Activated CD8-positive, alpha-beta T cell treated with anti-CD3 and anti-CD28 coated beads, Interleukin-2, amount 10 ng/mL, durations not matched to agents 7 days and 5 days (primary cell): ENCODE measurements around the gene CHRND. TPM values are rescaled to one million over a fixed set of nuclear protein-coding genes. Genes with fewer than 3 reads are reported as not detected.

ENCODE experiments used
- ATAC-seq: fragments of 150-1000 bp; cut with Tn5 transposase; one replicate; pipeline ENCODE4 v1.10.0; 2021; ENCODE audit warnings: moderate library complexity
- CTCF ChIA-PET: fragments of 350-600 bp; sonication (Branson Sonifier 250); formaldehyde crosslinking; loops from one replicate; lab custom pipeline; 2021; ENCODE audit warnings: antibody characterized with exemption; lab: Charles Lee
- POLR2A ChIA-PET: fragments of 350-600 bp; sonication (Branson Sonifier 250); formaldehyde crosslinking; loops from one replicate; lab custom pipeline; 2021; ENCODE audit warnings: antibody characterized with exemption; lab: Charles Lee
- DNase-seq: peaks from one replicate; pipeline ENCODE4 v3.0.0-alpha.2; 2020
- H3K27ac Mint-ChIP-seq: one replicate; pipeline ENCODE4 v1.8.0; 2021; ENCODE audit warnings: mild to moderate bottlenecking, mixed read lengths
- H3K27me3 Mint-ChIP-seq: one replicate; pipeline ENCODE4 v1.8.0; 2021; ENCODE audit warnings: low read depth, mixed read lengths
- H3K36me3 Mint-ChIP-seq: one replicate; pipeline ENCODE4 v1.8.0; 2021; ENCODE audit warnings: low read depth, mixed read lengths
- H3K4me1 Mint-ChIP-seq: one replicate; pipeline ENCODE4 v1.8.0; 2021; ENCODE audit warnings: low read depth, mixed read lengths
- H3K4me3 Mint-ChIP-seq: one replicate; pipeline ENCODE4 v1.8.0; 2021; ENCODE audit warnings: mild to moderate bottlenecking, mixed read lengths
- H3K9me3 Mint-ChIP-seq: one replicate; pipeline ENCODE4 v1.8.0; 2022; ENCODE audit warnings: mixed read lengths; ENCODE audit not compliant: insufficient read depth
- total RNA-seq, 2 experiments: library from RNA; stranded (reverse); gene quantifications; one replicate each; pipeline ENCODE4 v1.2.3, GENCODE V29; 2021

The CHRND gene
- total RNA-seq, 2 experiments from 2014 or later: not detected

DNA sequence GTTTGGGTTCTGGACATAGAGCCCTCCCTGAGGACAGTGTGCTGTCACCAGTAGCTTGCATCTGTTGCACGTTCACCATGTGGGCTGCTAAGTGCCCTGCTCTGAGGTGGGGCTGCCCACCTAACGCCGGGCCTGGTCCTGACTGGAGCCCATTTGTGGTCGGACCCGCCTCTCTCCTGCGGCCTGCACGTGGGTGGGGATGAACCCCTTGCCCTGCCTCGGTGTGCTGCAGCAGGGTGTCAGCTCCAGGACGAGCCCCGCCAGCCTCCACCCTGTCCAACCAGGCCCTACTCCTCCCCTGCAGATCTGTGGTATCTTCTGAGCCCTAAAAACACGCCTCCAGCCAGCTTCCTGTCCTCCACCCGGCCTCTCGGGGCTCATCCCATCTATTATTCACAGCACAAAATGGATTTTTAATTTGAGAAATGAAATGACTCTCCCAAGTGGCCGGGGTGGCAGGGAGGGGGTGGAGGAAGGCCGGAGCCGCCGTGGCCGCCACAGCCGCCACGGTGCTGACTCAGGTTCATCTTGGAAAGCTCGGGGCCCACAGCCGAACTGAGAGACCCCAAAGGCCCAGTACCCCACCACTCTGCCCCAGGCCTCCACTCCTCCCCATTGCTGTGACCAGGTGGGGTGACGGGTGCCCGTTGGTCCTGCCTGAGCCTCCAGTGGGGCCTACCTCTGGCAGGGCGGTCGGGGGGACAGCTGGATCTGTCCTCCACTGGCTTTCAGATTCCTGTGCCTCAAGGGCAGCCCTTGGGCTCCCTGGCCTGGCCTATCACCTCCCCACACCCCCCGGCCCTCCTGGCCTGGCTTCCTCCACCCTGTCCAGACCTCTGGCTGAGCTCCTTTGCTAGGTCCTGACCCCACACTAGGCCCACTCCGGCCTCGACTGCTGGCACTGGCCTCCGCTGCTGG is 35.5 kb upstream of the CHRND start:
- H3K9me3 Mint-ChIP-seq: no peaks in the 10 kb centered on the region
- ChIA-PET POLR2A (no interaction called here), CTCF (no interaction called here)
- no peak for DNase-seq
- peaks cover 37% of the 10 kb centered on the region for H3K27me3 Mint-ChIP-seq
- H3K36me3 Mint-ChIP-seq: no peaks in the 10 kb centered on the region
- H3K27ac Mint-ChIP-seq: no peak overlapping the region
- peaks cover under 1% of the 10 kb centered on the region for H3K4me1 Mint-ChIP-seq
- ATAC-seq: no peak
- no peak overlapping the region for H3K4me3 Mint-ChIP-seq

DNA sequence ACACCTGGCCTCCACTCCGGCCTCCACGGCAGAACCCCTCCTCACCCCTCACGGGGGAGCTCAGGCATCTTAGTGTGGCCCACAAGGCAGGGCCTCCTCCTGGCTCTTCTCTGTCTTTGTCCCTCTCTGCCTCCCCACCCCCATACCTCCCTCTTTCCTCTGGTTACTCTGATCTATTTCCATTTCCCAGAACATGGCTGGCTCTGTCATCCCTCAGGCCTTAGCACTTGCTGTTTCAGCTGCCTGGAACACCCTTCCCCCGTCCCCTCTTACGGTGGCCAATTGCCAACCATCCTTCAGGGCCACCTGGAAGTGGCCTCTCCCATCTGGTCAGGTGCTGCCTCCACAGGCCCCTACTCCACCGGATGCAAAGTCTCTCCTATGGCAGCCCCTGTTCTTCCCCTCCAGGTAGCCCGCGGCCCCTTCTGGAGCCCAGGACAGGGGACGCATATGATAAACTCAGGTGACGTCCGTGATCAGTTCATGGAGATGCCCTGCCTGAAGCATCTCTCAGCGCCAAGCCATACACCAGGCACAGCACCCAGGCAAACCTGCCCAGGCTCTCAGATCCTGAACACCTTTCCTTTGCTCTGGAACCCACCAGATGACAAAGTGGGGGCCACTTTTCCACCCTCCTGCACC is 34.7 kb upstream of the CHRND start:
- DNase-seq (no peak), ATAC-seq (no peak)
- CTCF ChIA-PET: no interaction called here
- no peak overlapping the region for H3K4me3 Mint-ChIP-seq
- H3K4me1 Mint-ChIP-seq: no peaks in the 10 kb centered on the region
- peaks cover 37% of the 10 kb centered on the region for H3K27me3 Mint-ChIP-seq
- H3K9me3 Mint-ChIP-seq: no peaks in the 10 kb centered on the region
- no peak overlapping the region for H3K27ac Mint-ChIP-seq
- POLR2A ChIA-PET: interaction anchor here (0.6 kb wide), 1 partner anchor 60 kb away, joined by 4 read pairs; no protein-coding TSS in a partner anchor
- no peaks in the 10 kb centered on the region for H3K36me3 Mint-ChIP-seq

DNA sequence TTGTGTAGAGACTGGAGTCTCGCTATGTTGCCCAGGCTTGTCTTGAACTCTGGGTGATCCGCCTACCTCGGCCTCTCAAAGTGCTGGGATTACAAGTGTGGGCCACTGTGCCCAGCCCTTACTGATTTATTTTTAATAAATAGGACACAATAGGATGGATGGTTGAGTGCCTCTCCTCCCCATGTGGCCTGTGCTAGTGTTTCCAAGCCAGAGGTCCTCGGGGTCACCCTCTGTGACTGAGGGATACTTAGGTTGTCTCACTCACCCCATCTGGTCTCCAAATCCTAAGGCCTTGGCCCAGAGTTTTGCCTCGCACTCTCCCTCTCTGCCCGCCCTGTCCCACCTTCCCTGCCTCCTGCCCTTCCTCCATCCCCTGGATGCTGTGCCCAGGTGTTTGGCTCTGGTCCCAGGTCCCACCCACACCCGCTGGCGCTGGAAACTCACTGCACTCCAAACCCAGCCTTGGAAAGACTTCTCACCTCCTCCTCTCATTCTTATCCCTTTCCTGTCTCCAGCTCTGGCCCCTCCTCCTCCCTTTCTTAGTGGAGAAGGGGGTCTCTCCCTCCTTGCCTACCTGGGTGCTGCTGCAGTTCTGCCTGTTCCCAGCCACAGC is 33.6 kb upstream of the CHRND start:
- Mint-ChIP-seq H3K4me1 (no peaks in the 10 kb centered on the region), H3K27me3 (peaks cover 31% of the 10 kb centered on the region), H3K27ac (no peak overlapping the region), H3K4me3 (no peak overlapping the region), H3K9me3 (no peaks in the 10 kb centered on the region), H3K36me3 (no peaks in the 10 kb centered on the region)
- CTCF ChIA-PET: no interaction called here
- POLR2A ChIA-PET: interaction anchor here (0.6 kb wide), 1 partner anchor 59 kb away, joined by 4 read pairs; no protein-coding TSS in a partner anchor
- DNase-seq (no peak), ATAC-seq (no peak)

DNA sequence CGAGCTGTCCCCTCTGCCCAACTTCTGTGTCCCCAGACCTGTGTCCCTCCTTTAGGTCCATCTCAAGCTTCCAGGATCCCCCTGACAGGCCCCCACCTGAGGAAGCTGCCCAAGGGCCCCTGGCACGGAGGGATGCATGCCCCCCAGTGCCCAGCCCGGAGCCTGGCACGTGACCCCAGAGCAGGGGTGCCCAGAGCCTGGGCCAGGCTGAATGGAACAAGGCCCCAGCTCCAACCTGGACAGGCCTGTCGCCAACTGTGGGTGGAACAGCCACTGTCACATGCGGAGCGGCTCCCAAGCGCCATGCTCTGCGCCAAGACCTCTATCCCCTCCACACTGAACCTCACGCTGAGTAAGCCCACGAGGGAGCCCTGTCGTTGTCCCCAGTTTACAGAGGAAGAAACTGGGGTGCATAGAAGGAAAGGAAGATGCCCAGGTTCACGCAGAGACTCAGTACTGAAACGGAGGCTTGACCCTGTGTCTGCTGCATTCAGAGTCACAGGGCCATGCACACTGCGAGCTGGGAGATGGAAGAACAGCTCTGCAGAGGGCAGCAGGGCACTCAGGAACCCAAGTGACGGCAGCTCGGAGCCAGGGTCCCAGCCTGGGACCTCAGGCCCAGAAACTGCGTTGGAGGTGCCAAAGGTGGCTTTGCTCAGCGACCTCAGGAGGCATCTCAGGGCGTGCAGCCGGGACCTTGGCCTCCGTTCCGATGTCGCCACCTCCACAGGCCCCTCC is 32.8 kb upstream of the CHRND start:
- DNase-seq: no peak
- H3K4me3 Mint-ChIP-seq: no peak overlapping the region
- H3K36me3 Mint-ChIP-seq: no peaks in the 10 kb centered on the region
- no peaks in the 10 kb centered on the region for H3K9me3 Mint-ChIP-seq
- H3K27ac Mint-ChIP-seq: no peak overlapping the region
- H3K4me1 Mint-ChIP-seq: no peaks in the 10 kb centered on the region
- no peak for ATAC-seq
- ChIA-PET POLR2A (no interaction called here), CTCF (no interaction called here)
- peaks cover 28% of the 10 kb centered on the region for H3K27me3 Mint-ChIP-seq

DNA sequence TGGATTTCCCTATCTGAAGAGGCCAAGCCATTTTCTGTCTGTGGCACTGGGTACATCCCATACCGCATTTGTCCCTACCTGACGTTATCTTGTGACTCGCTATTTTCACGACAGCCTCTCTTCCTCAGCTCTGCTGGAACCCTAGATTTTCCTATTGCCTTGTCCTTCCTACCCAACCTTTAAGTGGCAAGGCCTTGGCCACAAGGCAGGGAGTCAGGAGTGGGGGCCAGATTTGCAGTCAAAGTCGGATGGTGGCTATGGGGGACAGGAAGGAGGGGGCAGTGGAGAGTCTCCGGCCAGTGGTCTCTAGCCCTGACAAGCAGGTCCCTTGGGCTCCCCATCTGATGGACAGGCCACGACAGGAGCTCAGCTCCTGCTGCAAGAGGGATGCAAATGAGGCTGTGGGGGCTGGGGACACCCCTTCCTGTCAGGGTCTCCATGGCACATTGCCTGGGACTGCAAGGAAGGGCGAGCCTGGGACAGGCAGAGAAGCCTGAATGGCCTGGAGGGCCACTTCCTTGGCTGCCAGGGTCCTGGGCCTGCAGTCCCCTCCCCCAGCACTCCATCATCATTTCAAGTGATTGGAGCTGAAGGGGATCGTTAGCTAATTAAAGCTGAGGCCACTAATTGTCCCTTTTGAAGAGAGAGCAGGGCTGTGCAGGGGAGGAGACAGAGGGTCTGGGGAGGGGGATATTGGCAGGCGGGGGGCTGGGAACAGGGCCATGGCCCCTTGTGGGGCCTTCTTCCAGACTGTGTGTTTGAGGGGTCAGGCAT is 32.1 kb upstream of the CHRND start:
- H3K36me3 Mint-ChIP-seq: no peaks in the 10 kb centered on the region
- ChIA-PET CTCF (no interaction called here), POLR2A (no interaction called here)
- peaks cover 25% of the 10 kb centered on the region for H3K27me3 Mint-ChIP-seq
- no peaks in the 10 kb centered on the region for H3K4me1 Mint-ChIP-seq
- no peak overlapping the region for H3K27ac Mint-ChIP-seq
- ATAC-seq: no peak
- no peak for DNase-seq
- H3K4me3 Mint-ChIP-seq: no peak overlapping the region
- H3K9me3 Mint-ChIP-seq: no peaks in the 10 kb centered on the region

DNA sequence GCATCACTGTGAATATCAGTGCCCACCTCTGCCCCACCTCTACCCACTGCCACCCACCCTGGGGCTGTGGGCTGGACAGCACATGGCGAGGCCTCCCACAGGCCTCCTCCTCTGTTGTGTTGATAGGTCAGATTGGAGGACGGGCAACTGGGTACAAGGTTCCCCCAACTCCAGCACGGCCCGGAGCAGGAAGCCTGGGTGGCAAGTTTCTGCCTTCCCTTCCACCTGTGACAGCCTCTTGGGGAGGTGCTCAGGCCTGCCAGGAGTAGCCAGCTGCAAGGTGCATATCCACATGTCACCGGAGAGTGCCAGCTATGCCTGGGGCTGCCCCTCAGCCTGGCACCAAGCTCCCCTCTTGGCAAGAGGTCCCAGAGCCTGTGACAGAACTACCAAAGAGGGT is 31.4 kb upstream of the CHRND start:
- no peak overlapping the region for H3K27ac Mint-ChIP-seq
- no peaks in the 10 kb centered on the region for H3K36me3 Mint-ChIP-seq
- DNase-seq (no peak), ATAC-seq (no peak)
- POLR2A ChIA-PET: no interaction called here
- no peaks in the 10 kb centered on the region for H3K9me3 Mint-ChIP-seq
- H3K27me3 Mint-ChIP-seq: peaks cover 21% of the 10 kb centered on the region
- H3K4me3 Mint-ChIP-seq: no peak overlapping the region
- no peaks in the 10 kb centered on the region for H3K4me1 Mint-ChIP-seq
- CTCF ChIA-PET: no interaction called here

DNA sequence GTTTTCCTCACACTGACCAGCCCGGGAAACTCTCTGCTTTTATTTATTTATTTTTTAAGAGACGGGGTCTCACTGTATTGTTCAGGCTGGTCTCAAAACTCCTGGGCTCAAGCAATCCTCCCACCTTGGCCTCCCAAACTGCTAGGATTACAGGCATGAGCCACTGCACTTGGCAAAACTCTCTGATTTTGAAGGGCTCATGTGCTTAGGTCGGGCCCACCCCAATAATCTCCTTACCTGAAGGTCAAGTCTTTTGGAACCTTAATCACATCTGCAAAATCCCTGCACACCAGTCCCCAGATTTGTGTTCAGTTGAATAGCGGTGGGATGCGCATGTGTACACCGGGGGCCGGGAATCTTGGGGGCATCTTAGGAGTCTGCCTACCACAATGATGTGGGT is 30.7 kb upstream of the CHRND start:
- ChIA-PET CTCF (no interaction called here), POLR2A (no interaction called here)
- no peaks in the 10 kb centered on the region for H3K9me3 Mint-ChIP-seq
- no peaks in the 10 kb centered on the region for H3K36me3 Mint-ChIP-seq
- no peak overlapping the region for H3K4me3 Mint-ChIP-seq
- no peak overlapping the region for H3K27ac Mint-ChIP-seq
- no peak for ATAC-seq
- H3K4me1 Mint-ChIP-seq: no peaks in the 10 kb centered on the region
- H3K27me3 Mint-ChIP-seq: peaks cover 19% of the 10 kb centered on the region
- DNase-seq: no peak

DNA sequence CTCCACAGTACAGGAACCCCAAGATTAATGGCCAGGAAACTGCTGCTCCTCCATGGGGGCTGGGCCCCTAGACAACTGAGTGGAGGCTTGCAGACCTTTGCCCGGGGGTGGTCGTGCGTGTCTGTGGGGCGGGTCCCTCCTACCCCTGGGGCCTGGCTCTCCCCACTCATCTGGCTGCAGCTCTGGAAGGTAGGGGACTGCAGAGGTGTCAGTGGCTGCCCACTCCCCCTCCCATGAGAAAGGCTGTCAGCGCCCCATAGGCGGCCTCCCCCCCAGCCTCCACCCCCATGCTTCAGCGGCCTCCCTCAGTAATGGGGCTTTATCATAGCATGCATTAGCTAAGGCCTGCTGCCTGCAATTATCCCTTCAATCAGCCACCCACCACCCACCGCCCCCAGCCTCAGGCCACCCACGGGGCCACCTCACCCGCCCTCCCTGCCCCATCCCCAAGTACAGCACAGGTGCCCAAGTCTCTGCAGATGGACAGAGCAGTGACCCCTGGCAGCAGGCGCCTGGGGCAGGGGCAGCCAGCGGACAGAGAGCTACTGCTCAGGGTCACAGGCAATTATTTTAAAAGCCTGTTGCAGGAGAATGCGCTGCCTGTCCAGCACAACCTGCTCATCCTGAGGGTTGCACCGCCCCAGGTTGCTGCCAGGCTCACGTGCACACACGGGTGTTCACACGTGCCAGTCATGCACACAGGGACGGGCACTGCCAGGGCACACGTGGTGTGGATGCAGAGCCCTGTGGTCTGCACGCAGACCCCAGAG is 29.3 kb upstream of the CHRND start:
- Mint-ChIP-seq H3K27me3 (peaks cover 14% of the 10 kb centered on the region), H3K4me1 (no peaks in the 10 kb centered on the region), H3K4me3 (no peak overlapping the region), H3K36me3 (no peaks in the 10 kb centered on the region), H3K27ac (no peak overlapping the region), H3K9me3 (no peaks in the 10 kb centered on the region)
- no peak for DNase-seq
- ChIA-PET CTCF (no interaction called here), POLR2A (no interaction called here)
- no peak for ATAC-seq

DNA sequence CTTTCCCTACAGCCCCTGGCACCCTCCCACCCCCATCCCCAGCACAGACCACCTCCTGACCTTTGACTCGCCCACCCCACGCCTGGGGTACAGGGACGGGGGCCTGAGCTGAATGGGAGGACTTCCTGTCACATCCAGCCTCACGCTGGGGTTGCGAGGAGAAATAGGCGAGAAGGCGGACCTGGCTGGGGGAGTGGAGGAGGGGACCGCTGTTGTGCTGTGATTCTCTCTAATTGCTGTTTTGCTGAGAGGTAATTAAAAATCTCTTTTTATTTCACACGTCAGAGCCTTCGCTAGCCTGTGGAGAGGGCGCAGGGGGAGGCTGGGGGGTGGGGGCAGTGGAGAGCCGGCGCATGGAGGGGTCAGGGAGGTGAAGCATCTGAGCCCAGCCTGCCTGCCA is 28.6 kb upstream of the CHRND start:
- Mint-ChIP-seq H3K4me1 (no peaks in the 10 kb centered on the region), H3K27ac (no peak overlapping the region), H3K27me3 (peaks cover 19% of the 10 kb centered on the region), H3K4me3 (no peak overlapping the region), H3K36me3 (no peaks in the 10 kb centered on the region), H3K9me3 (no peaks in the 10 kb centered on the region)
- ChIA-PET POLR2A (no interaction called here), CTCF (no interaction called here)
- ATAC-seq (no peak), DNase-seq (no peak)

DNA sequence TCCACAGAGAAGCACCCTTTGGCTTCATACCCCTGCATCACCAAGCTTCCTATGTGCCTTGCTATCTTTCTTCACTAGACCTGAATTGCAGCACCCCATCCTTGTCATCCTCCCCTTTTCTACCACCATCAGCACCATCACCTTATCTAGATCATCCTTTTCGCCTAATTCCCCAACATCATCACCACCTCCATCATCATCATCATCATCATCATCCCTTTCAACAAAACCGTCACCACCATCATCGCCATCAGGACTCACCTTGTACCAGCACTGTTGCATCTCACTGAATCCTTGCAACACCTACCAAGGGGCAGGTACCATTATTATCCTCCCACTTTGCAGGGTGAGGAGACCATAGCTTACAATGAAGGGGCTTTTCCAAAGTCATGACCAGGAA is 27.5 kb upstream of the CHRND start:
- H3K4me3 Mint-ChIP-seq: no peak overlapping the region
- peaks cover 2% of the 10 kb centered on the region for H3K4me1 Mint-ChIP-seq
- H3K27me3 Mint-ChIP-seq: peaks cover 20% of the 10 kb centered on the region

More for the DNA sequence above, 27.5 kb upstream of the CHRND start:
- Mint-ChIP-seq H3K9me3 (no peaks in the 10 kb centered on the region), H3K36me3 (no peaks in the 10 kb centered on the region), H3K27ac (no peak overlapping the region)
- CTCF ChIA-PET: no interaction called here
- DNase-seq: no peak
- ATAC-seq: no peak
- POLR2A ChIA-PET: no interaction called here
